Upper lobe of left lung (tissue), 6 donors: Measurements from ENCODE around the gene MEIOB. TPM values are rescaled to one million over a fixed set of nuclear protein-coding genes. Genes with fewer than 3 reads are reported as not detected.

Source experiments
- ATAC-seq, 2 donors: fragments of 200-7000 bp; cut with Tn5 transposase; one replicate each; pipeline ENCODE4 v1.9.1; 2022; ENCODE audit warnings: mild to moderate bottlenecking in 2 of 2, moderate library complexity in 2 of 2; ENCODE audit not compliant: low FRiP score in 2 of 2
- DNase-seq, 2 donors: peaks; one replicate each; pipeline ENCODE4 v3.0.0-alpha.2; 2019 to 2020
- H3K27ac ChIP-seq, 4 donors: fragments of 200-600 bp; sonication (generic); one replicate each; pipeline ENCODE4 v1.5.1; 2016 to 2019
- H3K27me3 ChIP-seq, 4 donors: fragments of 200-600 bp; sonication (generic); one replicate each; pipeline ENCODE4 v1.5.1; 2017 to 2019
- H3K36me3 ChIP-seq, 4 donors: fragments of 200-600 bp; sonication (generic); one replicate each; pipeline ENCODE4 v1.5.1; 2016 to 2019
- H3K4me1 ChIP-seq, 4 donors: fragments of 200-600 bp; sonication (generic); one replicate each; pipeline ENCODE4 v1.5.1; 2018 to 2019
- H3K4me3 ChIP-seq, 4 donors: fragments of 200-600 bp; sonication (generic); one replicate each; pipeline ENCODE4 v1.5.1; 2017 to 2019; ENCODE audit warnings: mild to moderate bottlenecking in 2 of 4, moderate library complexity in 1 of 4
- H3K9me3 ChIP-seq, 4 donors: fragments of 200-600 bp; sonication (generic); one replicate each; pipeline ENCODE4 v1.5.1; 2018 to 2019
- CTCF ChIP-seq, 6 experiments: fragments of 450-650 bp in 4 of 6; fragments of 200-600 bp in 2 of 6; sonication (generic) in 2 of 6; IDR thresholded peaks; one replicate each; pipeline ENCODE4 v1.5.1; 2016 to 2019; ENCODE audit warnings: antibody characterized with exemption in 6 of 6
- EP300 ChIP-seq, 4 donors: sonication (generic); formaldehyde crosslinking; IDR thresholded peaks; one replicate each; pipeline ENCODE4 v1.5.1; 2017; ENCODE audit warnings: antibody characterized with exemption in 4 of 4, control low read depth in 2 of 4
- POLR2A ChIP-seq, 4 donors: fragments of 450-650 bp; IDR thresholded peaks; one replicate each; pipeline ENCODE4 v1.5.1; 2016 to 2017; ENCODE audit warnings: antibody characterized with exemption in 4 of 4, mild to moderate bottlenecking in 2 of 4
- POLR2AphosphoS5 ChIP-seq, 2 donors: sonication (generic); formaldehyde crosslinking; IDR thresholded peaks; one replicate each; pipeline ENCODE4 v1.5.1; 2017; ENCODE audit warnings: antibody characterized with exemption in 2 of 2
- WGBS, 2 donors: methylation state at CpG; one replicate each; pipeline ENCODE4 v1.1.5; 2017 to 2018; 5-methylcytosine and 5-hydroxymethylcytosine counted together
- total RNA-seq, 6 donors: library from RNA; depleted of rRNA in 4 of 6; stranded (reverse); fragments of >200 nt in 4 of 6; gene quantifications; one replicate each; pipeline versions ENCODE4 v1.1.0 to v1.2.1, GENCODE V29; 2016 to 2021
- donor health status: DM: no; HTN: no; CAD: no; lungs with moderate emphysema.
- donor health status: DM: no; HTN: yes; CAD: no; lungs with severe emphysema.

Gene MEIOB
- total RNA-seq, 6 donors from 2014 or later, result 0.54 TPM; not detected in 5

GRCh38 chr16:1874854-1875253 is 2.9 kb upstream of the MEIOB start:
- ATAC-seq (no peak), DNase-seq (no peak)
- TF ChIP-seq POLR2AphosphoS5 (IDR thresholded peaks at IDR 0.05), result no peak
- no peak for TF ChIP-seq POLR2A (IDR thresholded peaks at IDR 0.05)
- Histone ChIP-seq H3K27ac (no peak overlapping the region), H3K27me3 (peaks cover 0 to 10% (median 4%) of the 10 kb centered on the region in 4 donors), H3K4me1 (peaks cover 0 to 7% (median 6%) of the 10 kb centered on the region in 4 donors), H3K9me3 (peaks cover 0 to 4% (median 2%) of the 10 kb centered on the region in 4 donors), H3K36me3 (no peaks in the 10 kb centered on the region), H3K4me3 (no peak overlapping the region)
- 59 to 68% methylated on average over 6 of the region's 6 CpGs for WGBS, 2 donors

DNA sequence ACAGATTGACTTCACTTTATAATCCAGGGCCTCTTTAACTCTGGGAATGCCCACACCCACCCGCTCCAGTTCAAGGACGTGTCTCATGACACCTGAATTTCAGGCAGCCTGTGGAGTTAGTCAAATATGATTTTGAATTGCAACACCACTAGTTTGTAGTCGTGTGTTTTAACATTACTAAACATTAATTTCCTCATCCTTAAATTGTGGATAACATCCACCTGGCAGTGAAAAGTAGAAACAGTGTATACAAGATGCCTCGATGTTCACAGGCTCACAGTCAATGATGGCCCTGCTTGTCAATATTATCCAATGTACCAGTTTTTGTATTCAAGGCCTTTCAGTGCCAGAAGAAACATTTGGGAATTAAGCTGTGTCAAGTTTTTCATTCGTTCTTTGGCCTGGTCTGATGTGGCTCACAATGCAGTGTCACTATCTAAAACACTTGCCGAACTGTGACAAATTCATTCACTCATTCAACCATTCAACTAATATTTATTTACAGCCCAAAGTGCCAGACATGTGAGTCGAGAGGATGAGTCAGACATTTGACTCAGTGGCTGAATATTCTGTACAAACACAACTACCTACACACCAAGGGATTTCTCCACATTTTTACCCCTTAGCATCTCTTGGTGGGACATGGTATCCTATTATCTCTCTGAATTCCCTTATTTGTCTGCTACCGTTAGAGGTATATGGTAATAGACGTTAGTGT is 1.4 kb downstream of the MEIOB start:
- H3K9me3 ChIP-seq, result peaks cover 0 to 4% (median 2%) of the 10 kb centered on the region in 4 donors
- peaks cover 0 to 7% (median 5%) of the 10 kb centered on the region in 4 donors for H3K4me1 ChIP-seq
- TF ChIP-seq CTCF (IDR thresholded peaks at IDR 0.05) (no peak), POLR2AphosphoS5 (IDR thresholded peaks at IDR 0.05) (no peak), EP300 (IDR thresholded peaks at IDR 0.05) (peak in 1 of 4 donors; percentile 4)
- H3K27ac ChIP-seq, result peak overlapping the region in 3 of 4 donors; percentile 16 to 49 (median 35)
- H3K36me3 ChIP-seq, result no peaks in the 10 kb centered on the region
- no peak overlapping the region for H3K4me3 ChIP-seq
- peaks cover 0 to 10% (median 4%) of the 10 kb centered on the region in 4 donors for H3K27me3 ChIP-seq
- ATAC-seq (peak in 1 of 2 donors; percentile 70), DNase-seq (peak in 1 of 2 donors; percentile 74)
- WGBS, 2 donors, result 39 to 54% methylated on average over 9 of the region's 9 CpGs

DNA sequence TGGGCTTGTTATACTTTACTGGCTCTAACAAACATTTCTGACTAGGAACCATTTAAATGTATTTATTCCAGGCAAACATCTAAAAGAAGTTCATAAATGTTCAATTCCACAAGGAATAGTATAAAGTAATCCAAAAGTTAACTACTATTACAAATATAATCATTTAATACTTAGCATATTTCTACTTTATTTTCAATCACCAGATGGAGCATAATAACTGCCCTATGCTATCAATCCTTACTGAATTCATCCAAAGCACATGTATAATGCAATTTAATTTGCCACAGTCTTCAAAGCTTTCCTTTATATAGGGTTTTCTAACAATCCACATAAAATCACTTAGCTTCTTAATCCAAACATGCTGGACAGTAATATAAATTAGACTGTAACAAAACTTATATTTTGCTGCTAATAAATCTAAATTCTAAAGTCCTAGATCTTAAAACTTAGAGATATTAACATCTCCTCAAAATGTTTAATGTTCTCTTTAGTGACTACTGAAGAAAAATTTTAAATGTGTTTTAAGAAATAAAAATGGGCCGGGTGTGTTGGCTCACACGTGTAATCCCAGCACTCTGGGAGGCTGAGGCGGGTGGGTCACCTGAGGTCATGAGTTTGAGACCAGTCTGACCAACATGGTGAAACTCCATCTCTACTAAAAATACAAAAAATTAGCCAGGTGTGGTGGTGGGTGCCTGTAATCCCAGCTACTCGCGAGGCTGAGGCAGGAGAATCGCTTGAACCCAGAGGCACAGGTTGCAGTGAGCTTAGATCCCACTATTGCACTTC is 5.9 kb downstream of the MEIOB start:
- 48 to 55% methylated on average over 6 of the region's 6 CpGs for WGBS, 2 donors
- ATAC-seq (no peak), DNase-seq (no peak)
- TF ChIP-seq POLR2A (IDR thresholded peaks at IDR 0.05), result no peak
- TF ChIP-seq EP300 (IDR thresholded peaks at IDR 0.05), result no peak
- no peak for TF ChIP-seq POLR2AphosphoS5 (IDR thresholded peaks at IDR 0.05)
- no peak for TF ChIP-seq CTCF (IDR thresholded peaks at IDR 0.05)
- H3K36me3 ChIP-seq, result no peaks in the 10 kb centered on the region
- no peak overlapping the region for H3K4me3 ChIP-seq
- H3K27me3 ChIP-seq, result no peaks in the 10 kb centered on the region
- H3K27ac ChIP-seq, result no peak overlapping the region
- H3K9me3 ChIP-seq, result no peaks in the 10 kb centered on the region
- H3K4me1 ChIP-seq, result peaks cover 0 to 3% (median 0%) of the 10 kb centered on the region in 4 donors

GRCh38 chr16:1863681-1864460 is 8.1 kb downstream of the MEIOB start:
- TF ChIP-seq CTCF (IDR thresholded peaks at IDR 0.05) (peak in 5 of 6 experiments; percentile 26 to 36 (median 32)), EP300 (IDR thresholded peaks at IDR 0.05) (no peak)
- WGBS, 2 donors, result 9 to 13% methylated on average over 4 of the region's 4 CpGs
- H3K27me3 ChIP-seq, result no peaks in the 10 kb centered on the region
- H3K4me3 ChIP-seq, result no peak overlapping the region
- DNase-seq (no peak), ATAC-seq (no peak)
- no peak overlapping the region for H3K27ac ChIP-seq
- no peaks in the 10 kb centered on the region for H3K9me3 ChIP-seq
- peaks cover 0 to 3% (median 0%) of the 10 kb centered on the region in 4 donors for H3K4me1 ChIP-seq
- no peaks in the 10 kb centered on the region for H3K36me3 ChIP-seq

- H3K4me3 ChIP-seq, result no peak overlapping the region
- no peaks in the 10 kb centered on the region for H3K36me3 ChIP-seq
- no peaks in the 10 kb centered on the region for H3K9me3 ChIP-seq
- H3K27me3 ChIP-seq, result no peaks in the 10 kb centered on the region
- TF ChIP-seq POLR2A (IDR thresholded peaks at IDR 0.05) (no peak), POLR2AphosphoS5 (IDR thresholded peaks at IDR 0.05) (no peak), EP300 (IDR thresholded peaks at IDR 0.05) (no peak), CTCF (IDR thresholded peaks at IDR 0.05) (no peak)
- no peak overlapping the region for H3K27ac ChIP-seq
- H3K4me1 ChIP-seq, result peaks cover 0 to 3% (median 0%) of the 10 kb centered on the region in 4 donors
- WGBS, 2 donors, result 79 to 83% methylated on average over 9 of the region's 9 CpGs
- DNase-seq (no peak), ATAC-seq (no peak)
Observed at GRCh38 chr16:1862394-1862793, 9.6 kb downstream of the MEIOB start.
